ENCODE data around the gene SLC9A5.

SLC9A5 gene

GRCh38 chr16:67277999-67278772, 29.4 kb downstream of the SLC9A5 start:
- intact Hi-C loops (cut with DNase I) = loop anchor here (10.0 kb wide), 1 partner anchor 187 kb away; no protein-coding TSS in a partner anchor
- peak in 2 of 10 donors; percentile 70 to 75 for DNase-seq

- peak in 1 of 10 donors; percentile 67 for DNase-seq
- intact Hi-C loops (cut with DNase I) = loop anchor here (10.0 kb wide), 1 partner anchor 186 kb away; no protein-coding TSS in a partner anchor
Measured at GRCh38 chr16:67278773-67279295, 30.1 kb downstream of the SLC9A5 start.

- DNase-seq = peak in 6 of 10 donors; percentile 12 to 75 (median 48)
- intact Hi-C loops (cut with DNase I) = loop anchor here (10.0 kb wide), 1 partner anchor 185 kb away; no protein-coding TSS in a partner anchor
Measured at GRCh38 chr16:67279296-67280089, 30.7 kb downstream of the SLC9A5 start, which contains the start of gene PLEKHG4. Gene PLEKHG4, plus strand, starts transcription at chr16:67279532. Its CDS starts 513 bp downstream, at chr16:67280045.

- peak in 2 of 10 donors; percentile 77 to 79 for DNase-seq
- intact Hi-C loops (cut with DNase I) = no loop called here
Measured at GRCh38 chr16:67280090-67281015, 31.6 kb downstream of the SLC9A5 start.

GRCh38 chr16:67281536-67282446, 33.0 kb downstream of the SLC9A5 start:
- peak in 2 of 10 donors; percentile 59 to 77 for DNase-seq
- intact Hi-C loops (cut with DNase I) = no loop called here

GRCh38 chr16:67282447-67282805, 33.6 kb downstream of the SLC9A5 start:
- intact Hi-C loops (cut with DNase I) = no loop called here
- peak in 3 of 10 donors; percentile 31 to 73 (median 62) for DNase-seq

GRCh38 chr16:67283039-67283825, 34.5 kb downstream of the SLC9A5 start:
- DNase-seq = peak in 2 of 10 donors; percentile 3 to 4
- intact Hi-C loops (cut with DNase I) = no loop called here

GRCh38 chr16:67283826-67284555, 35.2 kb downstream of the SLC9A5 start:
- DNase-seq = peak in 3 of 10 donors; percentile 42 to 67 (median 48)
- intact Hi-C loops (cut with DNase I) = no loop called here

- peak in 8 of 10 donors; percentile 25 to 90 (median 38) for DNase-seq
- intact Hi-C loops (cut with DNase I) = no loop called here
Measured at GRCh38 chr16:67284699-67285646, 36.2 kb downstream of the SLC9A5 start.

GRCh38 chr16:67286441-67287235, 37.9 kb downstream of the SLC9A5 start:
- peak in 3 of 10 donors; percentile 57 to 71 (median 66) for DNase-seq
- intact Hi-C loops (cut with DNase I) = no loop called here

- intact Hi-C loops (cut with DNase I) = no loop called here
- DNase-seq = peak in 3 of 10 donors; percentile 55 to 73 (median 62)
Measured at GRCh38 chr16:67287960-67288359, 39.2 kb downstream of the SLC9A5 start.

- peak in 2 of 10 donors; percentile 51 to 68 for DNase-seq
- intact Hi-C loops (cut with DNase I) = no loop called here
Measured at GRCh38 chr16:67291461-67291860, 42.7 kb downstream of the SLC9A5 start.

- DNase-seq = peak in 2 of 10 donors; percentile 23 to 28
- intact Hi-C loops (cut with DNase I) = no loop called here
Measured at GRCh38 chr16:67294171-67294757, 45.5 kb downstream of the SLC9A5 start.

GRCh38 chr16:67294938-67295361, 46.2 kb downstream of the SLC9A5 start:
- peak in 2 of 10 donors; percentile 10 to 33 for DNase-seq

GRCh38 chr16:67296420-67296819, 47.6 kb downstream of the SLC9A5 start:
- DNase-seq = peak in 2 of 10 donors; percentile 15 to 30
- intact Hi-C loops (cut with DNase I) = no loop called here

More at GRCh38 chr16:67294938-67295361, 46.2 kb downstream of the SLC9A5 start:
- intact Hi-C loops (cut with DNase I) = no loop called here

Measured in posterior cingulate gyrus (tissue), 11 donors.